GM21367 (cell line): ENCODE data around the gene TMEM52.

Experiments used
- ATAC-seq: cut with Tn5 transposase; IDR thresholded peaks from one replicate; pipeline ENCODE4 v1.9.1; 2021; ENCODE audit not compliant: unreplicated experiment

The TMEM52 gene

DNA sequence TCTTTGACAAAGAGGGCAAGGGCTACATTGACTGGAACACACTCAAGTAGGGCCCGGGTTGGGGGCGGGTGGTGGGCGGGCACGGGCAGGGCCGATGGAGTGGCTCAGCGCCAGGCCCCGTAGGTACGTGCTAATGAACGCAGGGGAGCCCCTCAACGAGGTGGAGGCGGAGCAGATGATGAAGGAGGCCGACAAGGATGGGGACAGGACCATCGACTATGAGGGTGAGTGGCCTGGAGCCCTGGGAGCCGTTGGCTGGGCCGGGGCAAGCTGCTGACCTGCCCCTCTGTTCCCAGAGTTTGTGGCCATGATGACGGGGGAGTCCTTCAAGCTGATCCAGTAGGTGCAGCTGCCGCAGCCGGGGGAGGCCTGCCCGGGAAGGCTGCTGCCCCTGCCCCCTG lies 2.2 kb downstream of the TMEM52 start:
- ATAC-seq: no peak

DNA sequence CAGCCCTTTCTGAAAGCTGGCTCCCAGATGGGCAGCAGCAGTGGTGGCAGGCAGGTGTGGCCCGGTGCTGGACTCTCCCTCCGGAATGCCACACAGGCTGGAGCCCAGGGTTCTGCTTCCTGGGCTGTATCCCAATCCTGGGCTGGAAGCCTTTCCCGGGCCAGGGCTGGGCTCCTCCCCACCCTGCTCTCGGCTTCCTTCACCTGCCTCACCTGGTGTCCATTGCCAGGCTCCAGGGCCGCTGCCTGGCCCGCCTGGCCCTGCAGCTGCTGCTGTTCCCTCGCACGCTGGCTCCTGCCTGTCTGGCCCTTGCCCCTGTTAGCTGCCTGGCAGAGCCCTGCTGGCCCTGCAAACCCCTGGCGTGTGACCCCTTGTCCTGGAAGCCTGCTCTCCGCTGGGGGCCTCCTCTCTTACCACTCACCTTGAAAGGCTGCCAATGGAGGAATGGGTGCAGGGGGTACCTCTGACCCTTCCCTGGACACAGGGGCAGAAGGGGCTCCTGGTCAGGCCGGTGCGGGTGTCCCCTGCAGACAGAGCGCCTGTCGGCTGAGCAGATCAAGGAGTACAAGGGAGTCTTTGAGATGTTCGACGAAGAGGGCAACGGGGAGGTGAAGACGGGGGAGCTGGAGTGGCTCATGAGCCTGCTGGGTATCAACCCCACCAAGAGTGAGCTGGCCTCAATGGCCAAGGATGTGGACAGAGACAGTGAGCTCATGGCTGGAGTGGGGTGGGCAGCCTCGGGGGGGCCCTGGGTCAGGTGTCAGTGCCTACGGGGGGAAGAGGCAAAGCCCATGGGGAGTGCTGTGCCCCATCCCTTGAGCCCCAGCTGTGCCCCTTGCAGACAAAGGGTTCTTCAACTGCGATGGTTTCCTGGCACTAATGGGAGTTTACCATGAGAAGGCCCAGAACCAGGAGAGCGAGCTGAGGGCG lies 2.9 kb downstream of the TMEM52 start:
- no peak for ATAC-seq

- no peak for ATAC-seq
Measured at GRCh38 chr1:1914971-1915692, 3.9 kb downstream of the TMEM52 start, which contains the start of gene CALML6. TSS of gene CALML6 (plus strand) at chr1:1915260. CDS start at chr1:1915281, 21 bp downstream.

DNA sequence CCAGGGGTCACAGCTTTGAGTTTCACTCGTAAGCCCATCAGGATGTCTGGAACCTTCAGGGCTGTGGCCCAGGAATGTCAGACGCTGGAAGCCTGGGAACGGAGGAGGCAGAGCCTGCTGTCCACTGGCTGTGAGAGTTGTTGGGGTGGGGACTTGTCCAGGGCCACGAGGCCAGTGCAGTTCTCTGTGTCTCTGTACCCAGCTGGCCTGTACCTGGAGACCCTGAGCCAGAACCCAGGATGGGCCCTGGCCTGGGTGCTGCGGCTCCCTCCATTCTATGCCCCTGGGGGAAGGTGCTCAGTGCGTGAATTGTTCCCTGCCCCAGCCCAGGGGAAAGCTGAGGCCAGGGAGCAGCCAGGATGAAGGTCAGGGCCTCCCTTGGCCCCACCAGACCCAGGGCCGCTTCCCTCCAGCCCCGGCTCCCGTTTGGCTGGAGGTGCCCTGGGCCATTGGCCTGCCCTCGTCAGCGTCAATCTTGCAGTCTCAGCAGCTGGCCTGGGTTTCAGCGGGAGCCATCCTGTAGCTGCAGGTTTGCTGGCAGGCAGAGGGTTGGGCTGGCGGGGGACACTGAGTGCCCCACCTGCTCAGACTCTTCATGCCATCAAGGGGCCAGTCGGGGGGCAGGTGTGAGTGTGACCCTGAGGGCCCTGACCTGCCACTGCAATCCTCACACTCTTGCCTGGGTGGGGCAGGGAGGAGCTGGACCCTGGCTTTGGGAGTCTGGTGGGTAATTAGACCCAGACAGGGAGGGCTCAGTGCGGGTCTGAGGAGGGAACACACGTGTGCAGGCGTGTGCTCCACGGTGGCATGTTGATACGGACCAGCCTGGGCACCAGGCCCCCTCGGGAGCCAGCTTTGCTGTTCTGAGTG lies 4.7 kb downstream of the TMEM52 start:
- ATAC-seq: no peak

DNA sequence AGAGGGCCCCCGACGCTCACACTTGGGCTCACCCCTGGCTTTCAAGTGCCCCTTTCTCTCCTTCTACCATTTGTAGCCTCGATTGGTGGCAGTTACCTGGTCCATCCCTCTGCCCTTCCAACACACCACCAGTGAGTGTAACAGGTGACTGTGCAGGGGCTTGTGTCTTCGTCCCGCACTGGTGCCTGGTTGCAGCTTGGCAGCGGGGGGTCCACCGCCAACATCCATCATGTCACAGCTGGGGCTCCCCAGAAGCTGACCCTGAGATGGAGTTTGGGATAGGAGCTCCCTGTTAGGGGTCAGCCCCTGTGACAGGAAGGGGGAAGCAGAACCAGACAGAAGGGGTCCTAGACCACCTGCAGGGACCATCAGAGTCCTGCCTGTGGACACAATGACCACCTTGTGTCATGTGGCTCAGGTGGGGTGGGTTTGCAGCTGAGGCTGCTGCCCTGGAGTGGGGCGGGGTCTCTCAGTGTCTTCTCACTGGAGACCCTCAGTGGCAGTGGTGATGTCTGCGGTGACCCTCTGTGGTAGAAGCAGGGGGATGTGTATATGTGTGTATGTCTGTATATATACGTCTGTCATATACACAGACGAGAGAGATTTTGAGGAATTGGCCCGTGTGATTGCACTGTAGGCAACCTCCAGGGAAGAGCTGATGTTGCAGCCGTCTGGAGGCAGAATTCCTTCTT lies 7.6 kb downstream of the TMEM52 start:
- no peak for ATAC-seq

GRCh38 chr1:1910651-1911331 lies 8.3 kb downstream of the TMEM52 start:
- no peak for ATAC-seq

GRCh38 chr1:1910033-1910465 lies 9.0 kb downstream of the TMEM52 start:
- no peak for ATAC-seq

DNA sequence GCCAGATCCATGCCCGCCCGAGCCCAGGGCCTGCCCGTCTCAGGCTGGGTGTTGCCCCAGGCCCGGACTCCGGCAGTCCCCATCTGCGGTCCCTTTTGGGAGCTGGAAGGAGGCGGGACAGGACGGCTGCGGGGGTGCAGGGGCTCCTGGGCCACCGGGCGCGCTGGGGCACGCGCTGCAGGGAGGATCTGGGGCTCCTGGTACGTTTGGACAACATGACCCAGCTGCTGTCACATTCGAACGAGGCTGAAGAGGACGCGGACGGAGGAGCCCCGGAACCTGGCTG lies 10.6 kb downstream of the TMEM52 start:
- no peak for ATAC-seq

DNA sequence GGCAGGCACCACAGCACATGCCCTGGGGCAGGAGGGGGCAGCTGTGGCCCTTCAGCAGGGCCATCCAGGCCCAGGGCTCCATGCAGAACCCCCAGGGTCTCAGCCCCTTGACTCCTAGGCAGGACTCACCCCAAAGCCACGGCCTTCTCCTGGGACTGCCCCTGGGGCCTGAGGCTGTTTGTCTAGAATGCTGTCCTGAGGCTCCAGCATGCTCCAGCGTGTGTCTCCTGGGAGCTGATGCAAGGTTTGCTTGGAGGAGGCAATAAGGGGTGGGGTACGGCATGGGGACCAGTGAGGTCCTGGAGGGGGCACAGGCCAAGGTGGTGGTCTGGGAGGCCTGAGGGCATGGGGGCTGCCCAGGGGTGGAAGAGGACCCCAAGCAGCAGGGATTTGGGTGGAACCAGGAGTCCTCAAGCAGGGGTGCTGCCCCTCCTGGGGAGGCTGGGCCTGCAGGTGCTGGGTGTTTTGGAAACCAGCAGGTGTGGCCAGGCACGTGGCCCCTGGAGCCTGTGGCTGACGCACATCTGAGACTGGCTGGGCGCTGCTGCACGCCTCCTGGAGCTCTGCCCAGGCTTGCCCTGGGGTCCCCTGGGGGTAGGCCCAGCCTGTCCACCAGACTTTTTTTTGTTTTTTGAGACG lies 11.9 kb downstream of the TMEM52 start:
- no peak for ATAC-seq

DNA sequence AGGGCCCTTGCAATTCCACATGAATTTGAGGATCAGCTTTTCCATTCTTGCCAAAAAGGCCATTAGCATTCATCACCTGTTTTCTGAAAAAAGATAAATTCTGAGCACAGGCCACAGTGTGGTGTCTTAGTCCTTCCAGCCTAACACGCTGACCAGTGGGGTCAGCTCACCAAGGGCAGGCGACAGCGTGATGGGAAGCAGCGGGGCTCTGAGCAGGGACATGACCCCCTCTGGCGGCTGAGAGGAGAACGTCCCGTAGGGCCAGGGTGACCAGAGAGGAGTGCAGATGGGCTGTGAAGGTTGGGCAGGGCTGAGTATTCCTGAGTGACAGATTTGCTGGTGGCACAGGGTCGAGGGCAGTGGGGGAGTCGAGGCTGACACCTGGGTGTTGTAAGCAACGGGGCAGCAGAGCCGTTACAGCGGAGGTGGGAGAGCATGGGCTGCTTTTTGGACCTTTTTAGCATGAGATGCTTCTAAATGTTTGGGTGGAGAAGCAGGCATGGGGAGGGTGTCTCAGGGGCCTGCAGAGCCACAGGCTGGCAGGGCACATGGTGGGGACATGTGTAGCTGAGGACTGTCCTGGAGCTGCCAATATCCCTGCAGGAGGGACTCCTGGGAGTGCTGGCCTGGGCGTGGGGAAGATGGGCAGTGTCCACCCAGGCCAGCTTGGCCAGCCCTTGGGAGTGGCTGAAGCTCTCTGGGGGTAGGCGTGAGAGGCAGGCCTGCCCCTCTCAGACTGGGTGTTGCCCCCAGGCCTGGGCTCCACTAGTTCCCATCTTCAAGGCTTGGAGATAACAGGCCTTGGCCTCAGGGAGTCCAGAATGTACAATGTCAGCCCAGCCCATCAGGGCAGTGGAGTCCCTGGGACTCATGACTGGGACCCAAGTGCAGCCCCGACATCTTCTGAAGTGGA lies 12.6 kb downstream of the TMEM52 start:
- no peak for ATAC-seq

DNA sequence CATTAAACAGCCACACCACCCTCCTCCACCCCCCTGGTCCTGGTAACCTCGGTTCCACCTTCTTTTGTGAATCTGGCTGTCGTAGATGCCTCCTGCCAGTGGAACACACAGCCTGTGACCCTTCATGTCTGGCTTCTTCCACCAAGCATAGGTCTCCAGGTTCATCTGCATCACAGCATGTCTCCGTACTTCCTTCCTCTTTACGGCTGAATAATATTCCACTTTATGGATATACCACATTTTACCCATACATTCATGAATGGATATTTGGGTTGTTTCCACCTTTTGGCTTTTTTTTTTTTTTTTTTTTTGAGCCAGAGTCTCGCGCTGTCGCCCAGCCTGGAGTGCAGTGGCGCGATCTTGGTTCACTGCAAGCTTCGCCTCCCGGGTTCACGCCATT lies 15.9 kb downstream of the TMEM52 start:
- no peak for ATAC-seq

DNA sequence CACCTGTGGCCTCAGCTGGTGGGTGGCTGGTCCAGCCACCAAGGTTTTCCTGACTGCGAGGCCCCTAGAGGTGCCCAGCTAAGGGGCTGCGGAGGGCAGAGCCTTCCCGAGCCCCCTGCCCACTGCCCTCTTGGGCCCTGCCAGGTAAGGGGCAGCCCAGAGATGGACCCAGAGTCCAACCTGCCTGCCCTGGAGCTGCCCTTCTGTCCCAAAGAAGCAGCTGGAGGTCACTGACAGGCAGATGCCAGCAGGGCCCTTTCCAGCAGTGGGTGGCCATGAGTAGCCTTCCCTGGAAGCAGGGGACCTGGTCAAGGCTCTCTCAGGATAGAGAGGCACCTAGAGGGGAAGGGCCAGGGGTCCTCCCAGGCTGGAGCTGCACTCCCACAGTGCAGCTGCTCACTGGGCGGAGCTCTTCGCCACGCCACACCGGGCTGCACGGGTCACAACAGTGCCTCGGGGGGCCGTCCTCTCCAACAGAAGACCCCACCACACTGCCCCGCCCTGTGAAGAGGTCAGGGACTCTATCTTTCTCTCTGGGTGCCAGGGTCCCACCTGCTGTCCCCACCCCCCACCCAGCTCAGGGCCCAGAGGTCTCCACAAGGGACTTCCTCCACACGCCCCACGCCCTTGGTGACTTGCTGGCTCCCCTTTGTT lies 17.3 kb downstream of the TMEM52 start:
- ATAC-seq: no peak

DNA sequence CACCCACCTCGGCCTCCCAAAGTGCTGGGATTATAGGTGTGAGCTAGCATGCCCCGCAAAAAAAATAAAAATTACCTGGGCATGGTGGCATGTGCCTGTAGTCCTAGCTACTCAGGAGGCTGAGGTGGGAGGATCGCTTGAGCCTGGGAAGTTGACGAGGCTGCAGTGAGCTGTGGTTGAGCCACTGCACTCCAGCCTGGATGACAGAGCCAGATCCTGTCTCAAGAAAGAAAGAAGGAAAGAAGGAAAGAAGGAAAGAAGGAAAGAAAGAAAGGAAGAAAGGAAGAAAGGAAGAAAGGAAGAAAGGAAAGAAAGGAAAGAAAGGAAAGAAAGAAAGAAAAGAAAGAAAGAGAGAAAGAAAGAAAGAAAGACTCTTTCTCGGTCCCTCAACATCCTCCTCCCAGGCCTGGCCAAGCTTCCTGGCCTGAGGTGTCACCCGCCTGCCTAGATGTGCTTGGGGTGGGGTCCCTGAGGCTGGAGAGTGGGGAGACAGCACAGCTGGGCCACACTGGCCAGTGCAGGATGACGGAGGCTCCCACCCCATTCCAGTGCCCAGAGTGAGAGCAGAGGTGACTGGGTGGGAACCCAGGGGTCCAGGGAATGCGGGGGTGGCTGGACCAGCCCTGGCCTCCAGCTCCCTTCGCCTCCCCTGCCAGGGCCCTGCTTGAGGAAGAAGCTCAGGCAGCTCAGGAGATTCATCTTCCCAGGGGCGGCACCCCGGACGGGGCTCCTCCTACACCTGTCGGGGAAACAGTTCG lies 18.0 kb downstream of the TMEM52 start:
- ATAC-seq: no peak

- ATAC-seq: no peak
Measured at GRCh38 chr1:1899967-1900327, 19.1 kb downstream of the TMEM52 start.

DNA sequence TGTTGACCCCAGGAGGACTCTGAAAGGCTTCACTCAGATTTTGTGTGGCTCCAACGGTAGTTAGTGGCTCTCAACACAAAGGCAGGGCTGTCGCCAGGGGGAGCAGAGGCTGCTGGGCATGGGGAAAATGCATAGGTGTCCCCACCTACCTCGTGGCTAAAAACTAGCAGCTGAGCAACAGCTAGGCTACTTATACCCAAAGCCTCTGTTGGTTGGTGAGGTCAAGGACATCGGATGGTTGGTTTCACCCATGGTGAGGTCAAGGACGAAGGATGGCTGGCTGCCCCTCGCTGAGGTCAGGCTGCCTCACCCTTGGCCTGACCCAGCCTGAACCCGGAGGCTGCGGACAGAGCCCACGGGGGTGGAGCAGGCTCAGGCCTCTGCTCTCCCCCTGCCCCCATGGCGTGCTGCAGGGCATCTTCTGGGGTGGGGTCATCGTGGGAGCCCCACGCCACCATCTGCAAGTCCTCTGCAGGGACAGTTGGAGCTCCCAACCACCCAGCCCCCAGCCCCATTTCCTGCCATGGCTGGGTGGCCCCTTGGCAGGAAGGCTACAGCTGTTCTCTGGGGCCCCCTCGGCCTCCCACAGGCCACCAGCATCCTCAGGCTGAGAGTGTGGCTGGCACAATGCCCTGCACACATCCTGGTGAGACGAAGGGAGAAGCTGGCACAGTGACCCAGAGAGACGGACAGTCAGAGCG lies 19.7 kb downstream of the TMEM52 start:
- ATAC-seq: no peak

- ATAC-seq: no peak
Measured at GRCh38 chr1:1898246-1898933, 20.7 kb downstream of the TMEM52 start.
